Suprapubic skin (tissue), 4 donors: ENCODE measurements around the gene HNRNPM.
"Not testable (repeated sequence)": the region's sequence is repeated elsewhere in the genome, so short reads cannot be mapped to it uniquely, and the experiment has no call there.

Experiments
- EP300 ChIP-seq: sonication (generic); formaldehyde crosslinking; IDR thresholded peaks from one replicate; pipeline ENCODE4 v1.6.1; 2017; ENCODE audit warnings: antibody characterized with exemption
- POLR2A ChIP-seq, 2 donors: fragments of 450-650 bp; IDR thresholded peaks; one replicate each; pipeline ENCODE4 v1.6.1; 2017; ENCODE audit warnings: antibody characterized with exemption in 2 of 2, mild to moderate bottlenecking in 2 of 2, moderate library complexity in 2 of 2
- POLR2AphosphoS5 ChIP-seq, 3 donors: sonication (generic); formaldehyde crosslinking; IDR thresholded peaks; one replicate each; pipeline ENCODE4 v1.6.1; 2017; ENCODE audit warnings: antibody characterized with exemption in 3 of 3
- TF ChIP-seq, protein P1 (sequence below), 2 donors: fragments of 200-600 bp in 1 of 2; fragments of 450-650 bp in 1 of 2; sonication (generic) in 1 of 2; IDR thresholded peaks; one replicate each; pipeline ENCODE4 v1.5.1; 2016 to 2019; ENCODE audit warnings: antibody characterized with exemption in 2 of 2, mild to moderate bottlenecking in 1 of 2, moderate library complexity in 1 of 2

DNA sequence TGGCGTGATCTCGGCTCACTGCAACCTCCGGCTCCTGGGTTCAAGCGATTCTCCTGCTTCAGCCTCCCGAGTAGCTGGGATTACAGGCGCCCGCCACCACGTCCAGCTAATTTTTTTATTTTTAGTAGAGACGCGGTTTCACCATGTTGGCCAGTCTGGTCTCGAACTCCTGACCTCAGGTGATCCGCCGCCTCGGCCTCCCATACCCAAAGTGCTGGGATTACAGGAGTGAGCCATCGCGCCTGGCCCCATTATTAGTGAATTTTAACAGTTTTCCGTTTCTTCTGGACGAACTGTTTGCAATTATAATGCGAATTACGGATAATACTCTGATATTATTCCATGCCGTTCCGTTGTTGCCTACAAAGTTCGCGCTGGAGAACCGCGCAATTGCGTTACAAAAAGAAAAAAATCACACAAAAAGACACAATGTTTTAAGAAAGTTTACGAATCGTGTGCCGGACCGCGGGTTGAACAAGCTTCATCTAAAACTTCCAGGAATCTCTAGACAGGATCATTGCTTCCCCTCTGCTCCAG lies 567 bp upstream of the HNRNPM start:
- not testable (repeated sequence) for TF ChIP-seq POLR2AphosphoS5 (IDR thresholded peaks at IDR 0.05); POLR2A (IDR thresholded peaks at IDR 0.05); EP300
- TF ChIP-seq, protein P1, sequence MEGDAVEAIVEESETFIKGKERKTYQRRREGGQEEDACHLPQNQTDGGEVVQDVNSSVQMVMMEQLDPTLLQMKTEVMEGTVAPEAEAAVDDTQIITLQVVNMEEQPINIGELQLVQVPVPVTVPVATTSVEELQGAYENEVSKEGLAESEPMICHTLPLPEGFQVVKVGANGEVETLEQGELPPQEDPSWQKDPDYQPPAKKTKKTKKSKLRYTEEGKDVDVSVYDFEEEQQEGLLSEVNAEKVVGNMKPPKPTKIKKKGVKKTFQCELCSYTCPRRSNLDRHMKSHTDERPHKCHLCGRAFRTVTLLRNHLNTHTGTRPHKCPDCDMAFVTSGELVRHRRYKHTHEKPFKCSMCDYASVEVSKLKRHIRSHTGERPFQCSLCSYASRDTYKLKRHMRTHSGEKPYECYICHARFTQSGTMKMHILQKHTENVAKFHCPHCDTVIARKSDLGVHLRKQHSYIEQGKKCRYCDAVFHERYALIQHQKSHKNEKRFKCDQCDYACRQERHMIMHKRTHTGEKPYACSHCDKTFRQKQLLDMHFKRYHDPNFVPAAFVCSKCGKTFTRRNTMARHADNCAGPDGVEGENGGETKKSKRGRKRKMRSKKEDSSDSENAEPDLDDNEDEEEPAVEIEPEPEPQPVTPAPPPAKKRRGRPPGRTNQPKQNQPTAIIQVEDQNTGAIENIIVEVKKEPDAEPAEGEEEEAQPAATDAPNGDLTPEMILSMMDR (IDR thresholded peaks at IDR 0.05), result not testable (repeated sequence)
